HG03558 (cell line): ENCODE data around the gene MYO5A.
"Not testable (repeated sequence)": the region's sequence is repeated elsewhere in the genome, so short reads cannot be mapped to it uniquely, and the experiment has no call there.

Experiments used
- ATAC-seq: cut with Tn5 transposase; IDR thresholded peaks from one replicate; pipeline ENCODE4 v1.9.1; 2021; ENCODE audit warnings: moderate number of reproducible peaks; ENCODE audit not compliant: unreplicated experiment; ENCODE audit errors: extremely low read depth

Gene MYO5A

GRCh38 chr15:52546031-52546751, 17.5 kb upstream of the MYO5A start:
- no peak for ATAC-seq

- no peak for ATAC-seq
Measured at GRCh38 chr15:52540374-52541012, 11.8 kb upstream of the MYO5A start.

GRCh38 chr15:52537459-52537858, 8.8 kb upstream of the MYO5A start:
- no peak for ATAC-seq

- ATAC-seq = no peak
Measured at GRCh38 chr15:52532427-52532826, 3.7 kb upstream of the MYO5A start.

- ATAC-seq = no peak
Measured at GRCh38 chr15:52529940-52530339, 1.3 kb upstream of the MYO5A start.

GRCh38 chr15:52529341-52529924, 753 bp upstream of the MYO5A start:
- no peak for ATAC-seq

- no peak for ATAC-seq
Measured at GRCh38 chr15:52527911-52528563, 643 bp downstream of the MYO5A start.

- ATAC-seq = no peak
Measured at GRCh38 chr15:52527196-52527910, 1.3 kb downstream of the MYO5A start.

- ATAC-seq = no peak
Measured at GRCh38 chr15:52524223-52525136, 4.2 kb downstream of the MYO5A start.

- ATAC-seq = no peak
Measured at GRCh38 chr15:52523647-52524046, 5.0 kb downstream of the MYO5A start.

- ATAC-seq = no peak
Measured at GRCh38 chr15:52523192-52523591, 5.5 kb downstream of the MYO5A start.

GRCh38 chr15:52521682-52522081, 7.0 kb downstream of the MYO5A start:
- ATAC-seq = no peak

GRCh38 chr15:52520421-52520820, 8.3 kb downstream of the MYO5A start:
- no peak for ATAC-seq

GRCh38 chr15:52518487-52519371, 10.0 kb downstream of the MYO5A start:
- no peak for ATAC-seq

GRCh38 chr15:52517014-52517413, 11.7 kb downstream of the MYO5A start:
- no peak for ATAC-seq

GRCh38 chr15:52515343-52515742, 13.3 kb downstream of the MYO5A start:
- no peak for ATAC-seq

GRCh38 chr15:52514482-52514881, 14.2 kb downstream of the MYO5A start:
- no peak for ATAC-seq

- ATAC-seq = not testable (repeated sequence)
Measured at GRCh38 chr15:52512869-52513268, 15.8 kb downstream of the MYO5A start.

- ATAC-seq = no peak
Measured at GRCh38 chr15:52511084-52511483, 17.6 kb downstream of the MYO5A start.
